GM23338 (cell line): Measurements from ENCODE around the gene SGSH. TPM values are rescaled to one million over a fixed set of nuclear protein-coding genes. Genes with fewer than 3 reads are reported as not detected.
A peak's percentile ranks its signal among the peaks of the same experiment; 100 is the strongest.

Experiments
- ATAC-seq: fragments of 200-7000 bp; cut with Tn5 transposase; 3 replicates; pipeline ENCODE4 v1.9.1; 2020
- DNase-seq: peaks from one replicate; pipeline ENCODE4 v3.0.0-alpha.2; 2015; ENCODE audit warnings: low spot score
- H2AFZ ChIP-seq: fragments of 200-600 bp; sonication (generic); 2 replicates; pipeline ENCODE4 v1.8.0; 2016; ENCODE audit warnings: antibody characterized with exemption, mild to moderate bottlenecking, moderate library complexity
- H3F3A ChIP-seq: fragments of 200-600 bp; sonication (generic); replicated peaks from 2 replicates; pipeline ENCODE4 v1.8.0; 2017; ENCODE audit warnings: antibody characterized with exemption, mixed run types, low read depth
- H3K27ac ChIP-seq: fragments of 200-600 bp; sonication (generic); 2 replicates; pipeline ENCODE4 v1.6.1; 2016; ENCODE audit warnings: low read depth
- H3K27me3 ChIP-seq: fragments of 200-600 bp; sonication (generic); 2 replicates; pipeline ENCODE4 v1.8.0; 2016; ENCODE audit warnings: mild to moderate bottlenecking, mixed run types, moderate library complexity; ENCODE audit not compliant: insufficient read depth
- H3K36me3 ChIP-seq: fragments of 200-600 bp; sonication (generic); 2 replicates; pipeline ENCODE4 v1.8.0; 2016; ENCODE audit warnings: mild to moderate bottlenecking; ENCODE audit not compliant: insufficient read depth
- H3K4me1 ChIP-seq: fragments of 200-600 bp; sonication (generic); 2 replicates; pipeline ENCODE4 v1.8.0; 2016; ENCODE audit warnings: mild to moderate bottlenecking, moderate library complexity; ENCODE audit not compliant: insufficient read depth
- H3K4me2 ChIP-seq: fragments of 200-600 bp; sonication (generic); 2 replicates; pipeline ENCODE4 v1.7.1; 2017; ENCODE audit warnings: mixed run types
- H3K4me3 ChIP-seq: fragments of 200-600 bp; sonication (generic); 2 replicates; pipeline ENCODE4 v1.6.1; 2016; ENCODE audit warnings: mixed run types
- H3K79me2 ChIP-seq: fragments of 200-600 bp; sonication (generic); replicated peaks from 2 replicates; pipeline ENCODE4 v1.8.0; 2017; ENCODE audit warnings: mild to moderate bottlenecking; ENCODE audit not compliant: insufficient read depth
- H3K9me2 ChIP-seq: fragments of 200-600 bp; sonication (generic); 2 replicates; pipeline ENCODE4 v1.8.0; 2017; ENCODE audit not compliant: insufficient read depth
- H4K20me1 ChIP-seq: fragments of 200-600 bp; sonication (generic); replicated peaks from 2 replicates; pipeline ENCODE4 v1.8.0; 2017; ENCODE audit warnings: mild to moderate bottlenecking; ENCODE audit not compliant: insufficient read depth
- H3K27ac Mint-ChIP-seq: 2 replicates; pipeline ENCODE4 v1.8.0; 2020; ENCODE audit warnings: inconsistent platforms, mild to moderate bottlenecking, moderate library complexity, mixed read lengths
- H3K27me3 Mint-ChIP-seq: 3 replicates; pipeline ENCODE4 v1.8.0; 2022; ENCODE audit warnings: low read depth, mild to moderate bottlenecking, moderate library complexity, mixed read lengths, inconsistent platforms; ENCODE audit not compliant: insufficient read depth, poor library complexity
- H3K36me3 Mint-ChIP-seq: 3 replicates; pipeline ENCODE4 v1.8.0; 2021; ENCODE audit warnings: low read depth, mild to moderate bottlenecking, inconsistent platforms, moderate library complexity, mixed read lengths
- H3K4me1 Mint-ChIP-seq: 3 replicates; pipeline ENCODE4 v1.8.0; 2020; ENCODE audit warnings: mild to moderate bottlenecking, inconsistent platforms, mixed read lengths
- H3K4me3 Mint-ChIP-seq: 3 replicates; pipeline ENCODE4 v1.8.0; 2021; ENCODE audit warnings: moderate library complexity, mild to moderate bottlenecking, inconsistent platforms, mixed read lengths
- H3K9me3 Mint-ChIP-seq: 3 replicates; pipeline ENCODE4 v1.8.0; 2020; ENCODE audit warnings: moderate library complexity, mild to moderate bottlenecking, inconsistent platforms, mixed read lengths
- CREB1 ChIP-seq: fragments of 250-450 bp; sonication (Bioruptor Pico); IDR thresholded peaks from 2 replicates; pipeline ENCODE4 v1.5.0; 2020; ENCODE audit warnings: low read depth, mild to moderate bottlenecking, moderate library complexity
- EZH2 ChIP-seq: fragments of 200-600 bp; sonication (generic); IDR thresholded peaks from one replicate; pipeline ENCODE4 v1.8.0; 2017; ENCODE audit warnings: antibody characterized with exemption, mild to moderate bottlenecking, low read depth; ENCODE audit not compliant: unreplicated experiment
- EZH2phosphoT487 ChIP-seq: fragments of 200-600 bp; sonication (generic); IDR thresholded peaks from one replicate; pipeline ENCODE4 v1.8.1; 2018; ENCODE audit warnings: antibody characterized with exemption; ENCODE audit not compliant: unreplicated experiment
- JUNB ChIP-seq: IDR thresholded peaks from one replicate; pipeline ENCODE4 v1.6.1; 2016; ENCODE audit warnings: antibody characterized with exemption; ENCODE audit not compliant: unreplicated experiment
- NANOG ChIP-seq: IDR thresholded peaks from 2 replicates; pipeline ENCODE4 v1.6.1; 2016; ENCODE audit warnings: antibody characterized with exemption, borderline replicate concordance
- POLR2AphosphoS5 ChIP-seq: IDR thresholded peaks from 2 replicates; pipeline ENCODE4 v1.6.1; 2016; ENCODE audit warnings: antibody characterized with exemption, low read depth
- STAT1 ChIP-seq: IDR thresholded peaks from one replicate; pipeline ENCODE4 v1.6.1; 2016; ENCODE audit warnings: antibody characterized with exemption; ENCODE audit not compliant: unreplicated experiment
- ZNF114 ChIP-seq: fragments of 250-450 bp; sonication (Bioruptor Pico); IDR thresholded peaks from 2 replicates; pipeline ENCODE4 v1.5.0; 2020; ENCODE audit warnings: mild to moderate bottlenecking, moderate library complexity
- ZNF331 ChIP-seq: fragments of 250-450 bp; sonication (Bioruptor Pico); IDR thresholded peaks from 2 replicates; pipeline ENCODE4 v1.5.0; 2020; ENCODE audit warnings: low read depth, mild to moderate bottlenecking, moderate library complexity
- polyA plus RNA-seq: library from polyadenylated mRNA; unstranded; fragments of >200 nt; fragmentation: Nextera tagmentation; extraction: Ambion mirVana; gene quantifications from 2 replicates; pipeline ENCODE4 v1.2.1, GENCODE V29; 2016
- total RNA-seq: library from RNA; depleted of rRNA; stranded (reverse); fragments of >200 nt; shearing (Covaris generic); gene quantifications from 2 replicates; pipeline ENCODE4 v1.2.3, GENCODE V29; 2014
- TF ChIP-seq, protein P1 (sequence below): fragments of 250-450 bp; sonication (Bioruptor Pico); IDR thresholded peaks from 2 replicates; pipeline ENCODE4 v1.5.0; 2020; ENCODE audit warnings: mild to moderate bottlenecking, moderate library complexity
- TF ChIP-seq, protein P2 (sequence below), 2 experiments: fragments of 200-600 bp in 1 of 2; sonication (generic) in 1 of 2; conservative IDR thresholded peaks; 2 replicates each; pipeline versions ENCODE4 v1.5.1 to v1.6.1; 2016 to 2017; ENCODE audit warnings: antibody characterized with exemption in 2 of 2, low read depth in 2 of 2, mild to moderate bottlenecking in 2 of 2, moderate library complexity in 1 of 2
- TF ChIP-seq, protein P3 (sequence below): IDR thresholded peaks from 2 replicates; pipeline ENCODE4 v1.6.1; 2016; ENCODE audit warnings: antibody characterized with exemption
- TF ChIP-seq, protein P4 (sequence below): IDR thresholded peaks from one replicate; pipeline ENCODE4 v1.6.1; 2018; ENCODE audit warnings: antibody characterized with exemption; ENCODE audit not compliant: unreplicated experiment

Gene SGSH
- total and polyA plus RNA-seq, 2 experiments from 2014 or later = 9.6 to 17.5 TPM

DNA sequence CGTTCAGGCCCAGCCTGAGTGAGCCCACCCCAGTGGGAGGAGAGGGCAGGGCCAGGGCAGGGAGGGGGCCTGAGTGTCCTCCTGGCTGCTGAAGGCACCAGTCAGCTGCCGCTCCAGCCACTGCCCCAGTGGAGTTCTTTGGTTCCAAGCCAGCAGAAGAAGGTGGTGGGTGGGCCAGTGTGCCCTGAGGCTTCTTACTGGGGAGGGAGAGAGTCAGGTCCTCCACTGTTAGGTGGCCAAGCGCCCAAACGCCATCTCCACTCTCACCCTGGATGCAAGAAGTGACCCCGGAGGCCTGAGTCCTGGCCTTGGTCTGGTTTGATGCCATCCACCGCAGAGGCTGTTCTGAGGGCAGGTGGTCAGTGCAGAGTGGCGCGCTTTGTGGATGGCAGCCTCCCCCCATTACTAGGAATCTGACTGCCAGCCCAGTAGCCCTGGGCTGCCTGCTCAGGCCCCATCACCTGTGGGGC, 42.7 kb upstream of the SGSH start:
- no peak for ATAC-seq
- Histone ChIP-seq H3K4me1 (peaks cover 30% of the 10 kb centered on the region), H3K79me2 (0 out of 2 replicates have a peak, but pooled peaks cover 3% of the 10 kb centered on the region), H3K36me3 (no peaks in the 10 kb centered on the region), H3F3A (peaks cover 25% of the 10 kb centered on the region), H3K27me3 (no peaks in the 10 kb centered on the region), H3K9me2 (no peaks in the 10 kb centered on the region), H3K27ac (peak overlapping the region; percentile 99; the same call in 1 of the 2 replicates), H2AFZ (no peak overlapping the region), H3K4me2 (peak overlapping the region; percentile 95; the same call in 1 of the 2 replicates), H4K20me1 (no peaks in the 10 kb centered on the region), H3K4me3 (no peak overlapping the region)
- no peak for DNase-seq
- TF ChIP-seq EZH2phosphoT487 = no peak
- TF ChIP-seq ZNF331 (CRISPR knock-in tag) = no peak
- TF ChIP-seq, protein P1, sequence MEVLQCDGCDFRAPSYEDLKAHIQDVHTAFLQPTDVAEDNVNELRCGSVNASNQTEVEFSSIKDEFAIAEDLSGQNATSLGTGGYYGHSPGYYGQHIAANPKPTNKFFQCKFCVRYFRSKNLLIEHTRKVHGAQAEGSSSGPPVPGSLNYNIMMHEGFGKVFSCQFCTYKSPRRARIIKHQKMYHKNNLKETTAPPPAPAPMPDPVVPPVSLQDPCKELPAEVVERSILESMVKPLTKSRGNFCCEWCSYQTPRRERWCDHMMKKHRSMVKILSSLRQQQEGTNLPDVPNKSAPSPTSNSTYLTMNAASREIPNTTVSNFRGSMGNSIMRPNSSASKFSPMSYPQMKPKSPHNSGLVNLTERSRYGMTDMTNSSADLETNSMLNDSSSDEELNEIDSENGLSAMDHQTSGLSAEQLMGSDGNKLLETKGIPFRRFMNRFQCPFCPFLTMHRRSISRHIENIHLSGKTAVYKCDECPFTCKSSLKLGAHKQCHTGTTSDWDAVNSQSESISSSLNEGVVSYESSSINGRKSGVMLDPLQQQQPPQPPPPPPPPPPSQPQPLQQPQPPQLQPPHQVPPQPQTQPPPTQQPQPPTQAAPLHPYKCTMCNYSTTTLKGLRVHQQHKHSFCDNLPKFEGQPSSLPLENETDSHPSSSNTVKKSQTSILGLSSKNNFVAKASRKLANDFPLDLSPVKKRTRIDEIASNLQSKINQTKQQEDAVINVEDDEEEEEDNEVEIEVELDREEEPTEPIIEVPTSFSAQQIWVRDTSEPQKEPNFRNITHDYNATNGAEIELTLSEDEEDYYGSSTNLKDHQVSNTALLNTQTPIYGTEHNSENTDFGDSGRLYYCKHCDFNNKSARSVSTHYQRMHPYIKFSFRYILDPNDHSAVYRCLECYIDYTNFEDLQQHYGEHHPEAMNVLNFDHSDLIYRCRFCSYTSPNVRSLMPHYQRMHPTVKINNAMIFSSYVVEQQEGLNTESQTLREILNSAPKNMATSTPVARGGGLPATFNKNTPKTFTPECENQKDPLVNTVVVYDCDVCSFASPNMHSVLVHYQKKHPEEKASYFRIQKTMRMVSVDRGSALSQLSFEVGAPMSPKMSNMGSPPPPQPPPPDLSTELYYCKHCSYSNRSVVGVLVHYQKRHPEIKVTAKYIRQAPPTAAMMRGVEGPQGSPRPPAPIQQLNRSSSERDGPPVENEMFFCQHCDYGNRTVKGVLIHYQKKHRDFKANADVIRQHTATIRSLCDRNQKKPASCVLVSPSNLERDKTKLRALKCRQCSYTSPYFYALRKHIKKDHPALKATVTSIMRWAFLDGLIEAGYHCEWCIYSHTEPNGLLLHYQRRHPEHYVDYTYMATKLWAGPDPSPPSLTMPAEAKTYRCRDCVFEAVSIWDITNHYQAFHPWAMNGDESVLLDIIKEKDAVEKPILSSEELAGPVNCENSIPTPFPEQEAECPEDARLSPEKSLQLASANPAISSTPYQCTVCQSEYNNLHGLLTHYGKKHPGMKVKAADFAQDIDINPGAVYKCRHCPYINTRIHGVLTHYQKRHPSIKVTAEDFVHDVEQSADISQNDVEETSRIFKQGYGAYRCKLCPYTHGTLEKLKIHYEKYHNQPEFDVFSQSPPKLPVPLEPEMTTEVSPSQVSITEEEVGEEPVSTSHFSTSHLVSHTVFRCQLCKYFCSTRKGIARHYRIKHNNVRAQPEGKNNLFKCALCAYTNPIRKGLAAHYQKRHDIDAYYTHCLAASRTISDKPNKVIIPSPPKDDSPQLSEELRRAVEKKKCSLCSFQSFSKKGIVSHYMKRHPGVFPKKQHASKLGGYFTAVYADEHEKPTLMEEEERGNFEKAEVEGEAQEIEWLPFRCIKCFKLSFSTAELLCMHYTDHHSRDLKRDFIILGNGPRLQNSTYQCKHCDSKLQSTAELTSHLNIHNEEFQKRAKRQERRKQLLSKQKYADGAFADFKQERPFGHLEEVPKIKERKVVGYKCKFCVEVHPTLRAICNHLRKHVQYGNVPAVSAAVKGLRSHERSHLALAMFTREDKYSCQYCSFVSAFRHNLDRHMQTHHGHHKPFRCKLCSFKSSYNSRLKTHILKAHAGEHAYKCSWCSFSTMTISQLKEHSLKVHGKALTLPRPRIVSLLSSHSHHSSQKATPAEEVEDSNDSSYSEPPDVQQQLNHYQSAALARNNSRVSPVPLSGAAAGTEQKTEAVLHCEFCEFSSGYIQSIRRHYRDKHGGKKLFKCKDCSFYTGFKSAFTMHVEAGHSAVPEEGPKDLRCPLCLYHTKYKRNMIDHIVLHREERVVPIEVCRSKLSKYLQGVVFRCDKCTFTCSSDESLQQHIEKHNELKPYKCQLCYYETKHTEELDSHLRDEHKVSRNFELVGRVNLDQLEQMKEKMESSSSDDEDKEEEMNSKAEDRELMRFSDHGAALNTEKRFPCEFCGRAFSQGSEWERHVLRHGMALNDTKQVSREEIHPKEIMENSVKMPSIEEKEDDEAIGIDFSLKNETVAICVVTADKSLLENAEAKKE (CRISPR knock-in tag) = no peak
- TF ChIP-seq JUNB = no peak
- TF ChIP-seq, protein P2, sequence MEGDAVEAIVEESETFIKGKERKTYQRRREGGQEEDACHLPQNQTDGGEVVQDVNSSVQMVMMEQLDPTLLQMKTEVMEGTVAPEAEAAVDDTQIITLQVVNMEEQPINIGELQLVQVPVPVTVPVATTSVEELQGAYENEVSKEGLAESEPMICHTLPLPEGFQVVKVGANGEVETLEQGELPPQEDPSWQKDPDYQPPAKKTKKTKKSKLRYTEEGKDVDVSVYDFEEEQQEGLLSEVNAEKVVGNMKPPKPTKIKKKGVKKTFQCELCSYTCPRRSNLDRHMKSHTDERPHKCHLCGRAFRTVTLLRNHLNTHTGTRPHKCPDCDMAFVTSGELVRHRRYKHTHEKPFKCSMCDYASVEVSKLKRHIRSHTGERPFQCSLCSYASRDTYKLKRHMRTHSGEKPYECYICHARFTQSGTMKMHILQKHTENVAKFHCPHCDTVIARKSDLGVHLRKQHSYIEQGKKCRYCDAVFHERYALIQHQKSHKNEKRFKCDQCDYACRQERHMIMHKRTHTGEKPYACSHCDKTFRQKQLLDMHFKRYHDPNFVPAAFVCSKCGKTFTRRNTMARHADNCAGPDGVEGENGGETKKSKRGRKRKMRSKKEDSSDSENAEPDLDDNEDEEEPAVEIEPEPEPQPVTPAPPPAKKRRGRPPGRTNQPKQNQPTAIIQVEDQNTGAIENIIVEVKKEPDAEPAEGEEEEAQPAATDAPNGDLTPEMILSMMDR (conservative IDR thresholded peaks at IDR 0.05; ENCODE audit: low read depth in 2 of 2) = no peak
- no peak for TF ChIP-seq STAT1
- no peak for TF ChIP-seq NANOG
- TF ChIP-seq EZH2 = no peak
- TF ChIP-seq POLR2AphosphoS5 = no peak
- TF ChIP-seq, protein P3, sequence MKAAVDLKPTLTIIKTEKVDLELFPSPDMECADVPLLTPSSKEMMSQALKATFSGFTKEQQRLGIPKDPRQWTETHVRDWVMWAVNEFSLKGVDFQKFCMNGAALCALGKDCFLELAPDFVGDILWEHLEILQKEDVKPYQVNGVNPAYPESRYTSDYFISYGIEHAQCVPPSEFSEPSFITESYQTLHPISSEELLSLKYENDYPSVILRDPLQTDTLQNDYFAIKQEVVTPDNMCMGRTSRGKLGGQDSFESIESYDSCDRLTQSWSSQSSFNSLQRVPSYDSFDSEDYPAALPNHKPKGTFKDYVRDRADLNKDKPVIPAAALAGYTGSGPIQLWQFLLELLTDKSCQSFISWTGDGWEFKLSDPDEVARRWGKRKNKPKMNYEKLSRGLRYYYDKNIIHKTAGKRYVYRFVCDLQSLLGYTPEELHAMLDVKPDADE = no peak
- no peak for TF ChIP-seq CREB1 (CRISPR knock-in tag)
- TF ChIP-seq, protein P4, sequence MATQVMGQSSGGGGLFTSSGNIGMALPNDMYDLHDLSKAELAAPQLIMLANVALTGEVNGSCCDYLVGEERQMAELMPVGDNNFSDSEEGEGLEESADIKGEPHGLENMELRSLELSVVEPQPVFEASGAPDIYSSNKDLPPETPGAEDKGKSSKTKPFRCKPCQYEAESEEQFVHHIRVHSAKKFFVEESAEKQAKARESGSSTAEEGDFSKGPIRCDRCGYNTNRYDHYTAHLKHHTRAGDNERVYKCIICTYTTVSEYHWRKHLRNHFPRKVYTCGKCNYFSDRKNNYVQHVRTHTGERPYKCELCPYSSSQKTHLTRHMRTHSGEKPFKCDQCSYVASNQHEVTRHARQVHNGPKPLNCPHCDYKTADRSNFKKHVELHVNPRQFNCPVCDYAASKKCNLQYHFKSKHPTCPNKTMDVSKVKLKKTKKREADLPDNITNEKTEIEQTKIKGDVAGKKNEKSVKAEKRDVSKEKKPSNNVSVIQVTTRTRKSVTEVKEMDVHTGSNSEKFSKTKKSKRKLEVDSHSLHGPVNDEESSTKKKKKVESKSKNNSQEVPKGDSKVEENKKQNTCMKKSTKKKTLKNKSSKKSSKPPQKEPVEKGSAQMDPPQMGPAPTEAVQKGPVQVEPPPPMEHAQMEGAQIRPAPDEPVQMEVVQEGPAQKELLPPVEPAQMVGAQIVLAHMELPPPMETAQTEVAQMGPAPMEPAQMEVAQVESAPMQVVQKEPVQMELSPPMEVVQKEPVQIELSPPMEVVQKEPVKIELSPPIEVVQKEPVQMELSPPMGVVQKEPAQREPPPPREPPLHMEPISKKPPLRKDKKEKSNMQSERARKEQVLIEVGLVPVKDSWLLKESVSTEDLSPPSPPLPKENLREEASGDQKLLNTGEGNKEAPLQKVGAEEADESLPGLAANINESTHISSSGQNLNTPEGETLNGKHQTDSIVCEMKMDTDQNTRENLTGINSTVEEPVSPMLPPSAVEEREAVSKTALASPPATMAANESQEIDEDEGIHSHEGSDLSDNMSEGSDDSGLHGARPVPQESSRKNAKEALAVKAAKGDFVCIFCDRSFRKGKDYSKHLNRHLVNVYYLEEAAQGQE = no peak
- TF ChIP-seq ZNF114 (CRISPR knock-in tag) = no peak
- H3K36me3 Mint-ChIP-seq = peaks cover 28% of the 10 kb centered on the region
- peaks cover 27% of the 10 kb centered on the region for H3K27me3 Mint-ChIP-seq
- H3K4me3 Mint-ChIP-seq = no peak overlapping the region
- no peaks in the 10 kb centered on the region; the same call in 2 of the 3 replicates for H3K9me3 Mint-ChIP-seq
- H3K27ac Mint-ChIP-seq = no peak overlapping the region
- peaks cover 43% of the 10 kb centered on the region for H3K4me1 Mint-ChIP-seq
